ENCODE measurements around the gene MINDY4B. TPM values are rescaled to one million over a fixed set of nuclear protein-coding genes. Genes with fewer than 3 reads are reported as not detected.
A peak's percentile ranks its signal among the peaks of the same experiment; 100 is the strongest.

The MINDY4B gene
- not detected in 2 replicates for total RNA-seq (2014; rRNA removed; shearing (Covaris generic))
- not detected in 2 replicates for polyA plus RNA-seq (2016; fragmentation: Nextera tagmentation; extraction: Ambion mirVana)
- long read RNA-seq = 0 reads

DNA sequence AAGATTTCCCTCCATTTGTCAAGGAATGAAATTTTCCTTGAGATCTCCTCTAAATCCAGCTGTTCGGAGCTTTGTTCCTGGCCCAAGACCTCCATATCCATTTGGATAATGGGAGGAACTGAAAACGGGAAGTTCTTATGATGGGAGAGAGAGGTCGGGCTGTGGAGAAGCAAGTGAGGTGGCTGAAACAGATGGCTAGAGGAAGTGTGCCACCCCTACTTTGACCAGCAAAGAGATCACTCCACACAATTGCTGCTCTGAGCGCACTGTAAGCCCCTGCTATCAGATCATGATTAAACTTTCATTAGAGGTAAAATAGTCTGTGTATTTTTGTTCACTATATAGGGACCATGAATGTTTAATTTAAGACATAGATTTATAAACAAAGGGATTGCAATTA is at the start of gene MINDY4B:
Gene MINDY4B (minus strand): TSS at position 101 of the 400 bp plus-strand sequence. CDS start 0 bp downstream, at position 101.
- Mint-ChIP-seq H3K27ac (no peak within 1 kb of the TSS), H3K4me3 (no peak within 1 kb of the TSS), H3K4me1 (no peaks in the 10 kb centered on the region), H3K27me3 (ENCODE audit: insufficient read depth, low read depth, poor library complexity) (peaks cover 3% of the 10 kb centered on the region), H3K36me3 (ENCODE audit: low read depth) (no peaks in the 10 kb centered on the region), H3K9me3 (no peaks in the 10 kb centered on the region)
- no peak within 1 kb of the TSS for H3K4me3 ChIP-seq
- H2AFZ ChIP-seq = peak within 1 kb of the TSS; percentile 67
- H4K20me1 ChIP-seq (replicated peaks; ENCODE audit: insufficient read depth) = no peaks in the 10 kb centered on the region
- H3K4me2 ChIP-seq = no peak within 1 kb of the TSS
- H3K79me2 ChIP-seq (replicated peaks; ENCODE audit: insufficient read depth) = no peaks in the 10 kb centered on the region
- ATAC-seq (no peak), DNase-seq (ENCODE audit: low spot score) (no peak)
- TF ChIP-seq, protein P1, sequence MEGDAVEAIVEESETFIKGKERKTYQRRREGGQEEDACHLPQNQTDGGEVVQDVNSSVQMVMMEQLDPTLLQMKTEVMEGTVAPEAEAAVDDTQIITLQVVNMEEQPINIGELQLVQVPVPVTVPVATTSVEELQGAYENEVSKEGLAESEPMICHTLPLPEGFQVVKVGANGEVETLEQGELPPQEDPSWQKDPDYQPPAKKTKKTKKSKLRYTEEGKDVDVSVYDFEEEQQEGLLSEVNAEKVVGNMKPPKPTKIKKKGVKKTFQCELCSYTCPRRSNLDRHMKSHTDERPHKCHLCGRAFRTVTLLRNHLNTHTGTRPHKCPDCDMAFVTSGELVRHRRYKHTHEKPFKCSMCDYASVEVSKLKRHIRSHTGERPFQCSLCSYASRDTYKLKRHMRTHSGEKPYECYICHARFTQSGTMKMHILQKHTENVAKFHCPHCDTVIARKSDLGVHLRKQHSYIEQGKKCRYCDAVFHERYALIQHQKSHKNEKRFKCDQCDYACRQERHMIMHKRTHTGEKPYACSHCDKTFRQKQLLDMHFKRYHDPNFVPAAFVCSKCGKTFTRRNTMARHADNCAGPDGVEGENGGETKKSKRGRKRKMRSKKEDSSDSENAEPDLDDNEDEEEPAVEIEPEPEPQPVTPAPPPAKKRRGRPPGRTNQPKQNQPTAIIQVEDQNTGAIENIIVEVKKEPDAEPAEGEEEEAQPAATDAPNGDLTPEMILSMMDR (conservative IDR thresholded peaks at IDR 0.05; ENCODE audit: low read depth in 2 of 2) = no peak
- TF ChIP-seq NANOG (IDR thresholded peaks at IDR 0.05; ENCODE audit: borderline replicate concordance) = no peak
- TF ChIP-seq, protein P2, sequence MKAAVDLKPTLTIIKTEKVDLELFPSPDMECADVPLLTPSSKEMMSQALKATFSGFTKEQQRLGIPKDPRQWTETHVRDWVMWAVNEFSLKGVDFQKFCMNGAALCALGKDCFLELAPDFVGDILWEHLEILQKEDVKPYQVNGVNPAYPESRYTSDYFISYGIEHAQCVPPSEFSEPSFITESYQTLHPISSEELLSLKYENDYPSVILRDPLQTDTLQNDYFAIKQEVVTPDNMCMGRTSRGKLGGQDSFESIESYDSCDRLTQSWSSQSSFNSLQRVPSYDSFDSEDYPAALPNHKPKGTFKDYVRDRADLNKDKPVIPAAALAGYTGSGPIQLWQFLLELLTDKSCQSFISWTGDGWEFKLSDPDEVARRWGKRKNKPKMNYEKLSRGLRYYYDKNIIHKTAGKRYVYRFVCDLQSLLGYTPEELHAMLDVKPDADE (IDR thresholded peaks at IDR 0.05) = no peak
- TF ChIP-seq, protein P3, sequence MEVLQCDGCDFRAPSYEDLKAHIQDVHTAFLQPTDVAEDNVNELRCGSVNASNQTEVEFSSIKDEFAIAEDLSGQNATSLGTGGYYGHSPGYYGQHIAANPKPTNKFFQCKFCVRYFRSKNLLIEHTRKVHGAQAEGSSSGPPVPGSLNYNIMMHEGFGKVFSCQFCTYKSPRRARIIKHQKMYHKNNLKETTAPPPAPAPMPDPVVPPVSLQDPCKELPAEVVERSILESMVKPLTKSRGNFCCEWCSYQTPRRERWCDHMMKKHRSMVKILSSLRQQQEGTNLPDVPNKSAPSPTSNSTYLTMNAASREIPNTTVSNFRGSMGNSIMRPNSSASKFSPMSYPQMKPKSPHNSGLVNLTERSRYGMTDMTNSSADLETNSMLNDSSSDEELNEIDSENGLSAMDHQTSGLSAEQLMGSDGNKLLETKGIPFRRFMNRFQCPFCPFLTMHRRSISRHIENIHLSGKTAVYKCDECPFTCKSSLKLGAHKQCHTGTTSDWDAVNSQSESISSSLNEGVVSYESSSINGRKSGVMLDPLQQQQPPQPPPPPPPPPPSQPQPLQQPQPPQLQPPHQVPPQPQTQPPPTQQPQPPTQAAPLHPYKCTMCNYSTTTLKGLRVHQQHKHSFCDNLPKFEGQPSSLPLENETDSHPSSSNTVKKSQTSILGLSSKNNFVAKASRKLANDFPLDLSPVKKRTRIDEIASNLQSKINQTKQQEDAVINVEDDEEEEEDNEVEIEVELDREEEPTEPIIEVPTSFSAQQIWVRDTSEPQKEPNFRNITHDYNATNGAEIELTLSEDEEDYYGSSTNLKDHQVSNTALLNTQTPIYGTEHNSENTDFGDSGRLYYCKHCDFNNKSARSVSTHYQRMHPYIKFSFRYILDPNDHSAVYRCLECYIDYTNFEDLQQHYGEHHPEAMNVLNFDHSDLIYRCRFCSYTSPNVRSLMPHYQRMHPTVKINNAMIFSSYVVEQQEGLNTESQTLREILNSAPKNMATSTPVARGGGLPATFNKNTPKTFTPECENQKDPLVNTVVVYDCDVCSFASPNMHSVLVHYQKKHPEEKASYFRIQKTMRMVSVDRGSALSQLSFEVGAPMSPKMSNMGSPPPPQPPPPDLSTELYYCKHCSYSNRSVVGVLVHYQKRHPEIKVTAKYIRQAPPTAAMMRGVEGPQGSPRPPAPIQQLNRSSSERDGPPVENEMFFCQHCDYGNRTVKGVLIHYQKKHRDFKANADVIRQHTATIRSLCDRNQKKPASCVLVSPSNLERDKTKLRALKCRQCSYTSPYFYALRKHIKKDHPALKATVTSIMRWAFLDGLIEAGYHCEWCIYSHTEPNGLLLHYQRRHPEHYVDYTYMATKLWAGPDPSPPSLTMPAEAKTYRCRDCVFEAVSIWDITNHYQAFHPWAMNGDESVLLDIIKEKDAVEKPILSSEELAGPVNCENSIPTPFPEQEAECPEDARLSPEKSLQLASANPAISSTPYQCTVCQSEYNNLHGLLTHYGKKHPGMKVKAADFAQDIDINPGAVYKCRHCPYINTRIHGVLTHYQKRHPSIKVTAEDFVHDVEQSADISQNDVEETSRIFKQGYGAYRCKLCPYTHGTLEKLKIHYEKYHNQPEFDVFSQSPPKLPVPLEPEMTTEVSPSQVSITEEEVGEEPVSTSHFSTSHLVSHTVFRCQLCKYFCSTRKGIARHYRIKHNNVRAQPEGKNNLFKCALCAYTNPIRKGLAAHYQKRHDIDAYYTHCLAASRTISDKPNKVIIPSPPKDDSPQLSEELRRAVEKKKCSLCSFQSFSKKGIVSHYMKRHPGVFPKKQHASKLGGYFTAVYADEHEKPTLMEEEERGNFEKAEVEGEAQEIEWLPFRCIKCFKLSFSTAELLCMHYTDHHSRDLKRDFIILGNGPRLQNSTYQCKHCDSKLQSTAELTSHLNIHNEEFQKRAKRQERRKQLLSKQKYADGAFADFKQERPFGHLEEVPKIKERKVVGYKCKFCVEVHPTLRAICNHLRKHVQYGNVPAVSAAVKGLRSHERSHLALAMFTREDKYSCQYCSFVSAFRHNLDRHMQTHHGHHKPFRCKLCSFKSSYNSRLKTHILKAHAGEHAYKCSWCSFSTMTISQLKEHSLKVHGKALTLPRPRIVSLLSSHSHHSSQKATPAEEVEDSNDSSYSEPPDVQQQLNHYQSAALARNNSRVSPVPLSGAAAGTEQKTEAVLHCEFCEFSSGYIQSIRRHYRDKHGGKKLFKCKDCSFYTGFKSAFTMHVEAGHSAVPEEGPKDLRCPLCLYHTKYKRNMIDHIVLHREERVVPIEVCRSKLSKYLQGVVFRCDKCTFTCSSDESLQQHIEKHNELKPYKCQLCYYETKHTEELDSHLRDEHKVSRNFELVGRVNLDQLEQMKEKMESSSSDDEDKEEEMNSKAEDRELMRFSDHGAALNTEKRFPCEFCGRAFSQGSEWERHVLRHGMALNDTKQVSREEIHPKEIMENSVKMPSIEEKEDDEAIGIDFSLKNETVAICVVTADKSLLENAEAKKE (CRISPR knock-in tag; IDR thresholded peaks at IDR 0.05) = no peak
- TF ChIP-seq EZH2phosphoT487 (IDR thresholded peaks at IDR 0.05; ENCODE audit: unreplicated experiment) = no peak
- TF ChIP-seq CREB1 (CRISPR knock-in tag; IDR thresholded peaks at IDR 0.05; ENCODE audit: low read depth) = no peak
- TF ChIP-seq JUNB (IDR thresholded peaks at IDR 0.05; ENCODE audit: unreplicated experiment) = no peak
- no peak for TF ChIP-seq ZNF331 (CRISPR knock-in tag; IDR thresholded peaks at IDR 0.05; ENCODE audit: low read depth)
- no peak for TF ChIP-seq ZNF114 (CRISPR knock-in tag; IDR thresholded peaks at IDR 0.05)
- no peak for TF ChIP-seq EZH2 (IDR thresholded peaks at IDR 0.05; ENCODE audit: low read depth, unreplicated experiment)
- TF ChIP-seq, protein P4, sequence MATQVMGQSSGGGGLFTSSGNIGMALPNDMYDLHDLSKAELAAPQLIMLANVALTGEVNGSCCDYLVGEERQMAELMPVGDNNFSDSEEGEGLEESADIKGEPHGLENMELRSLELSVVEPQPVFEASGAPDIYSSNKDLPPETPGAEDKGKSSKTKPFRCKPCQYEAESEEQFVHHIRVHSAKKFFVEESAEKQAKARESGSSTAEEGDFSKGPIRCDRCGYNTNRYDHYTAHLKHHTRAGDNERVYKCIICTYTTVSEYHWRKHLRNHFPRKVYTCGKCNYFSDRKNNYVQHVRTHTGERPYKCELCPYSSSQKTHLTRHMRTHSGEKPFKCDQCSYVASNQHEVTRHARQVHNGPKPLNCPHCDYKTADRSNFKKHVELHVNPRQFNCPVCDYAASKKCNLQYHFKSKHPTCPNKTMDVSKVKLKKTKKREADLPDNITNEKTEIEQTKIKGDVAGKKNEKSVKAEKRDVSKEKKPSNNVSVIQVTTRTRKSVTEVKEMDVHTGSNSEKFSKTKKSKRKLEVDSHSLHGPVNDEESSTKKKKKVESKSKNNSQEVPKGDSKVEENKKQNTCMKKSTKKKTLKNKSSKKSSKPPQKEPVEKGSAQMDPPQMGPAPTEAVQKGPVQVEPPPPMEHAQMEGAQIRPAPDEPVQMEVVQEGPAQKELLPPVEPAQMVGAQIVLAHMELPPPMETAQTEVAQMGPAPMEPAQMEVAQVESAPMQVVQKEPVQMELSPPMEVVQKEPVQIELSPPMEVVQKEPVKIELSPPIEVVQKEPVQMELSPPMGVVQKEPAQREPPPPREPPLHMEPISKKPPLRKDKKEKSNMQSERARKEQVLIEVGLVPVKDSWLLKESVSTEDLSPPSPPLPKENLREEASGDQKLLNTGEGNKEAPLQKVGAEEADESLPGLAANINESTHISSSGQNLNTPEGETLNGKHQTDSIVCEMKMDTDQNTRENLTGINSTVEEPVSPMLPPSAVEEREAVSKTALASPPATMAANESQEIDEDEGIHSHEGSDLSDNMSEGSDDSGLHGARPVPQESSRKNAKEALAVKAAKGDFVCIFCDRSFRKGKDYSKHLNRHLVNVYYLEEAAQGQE (IDR thresholded peaks at IDR 0.05; ENCODE audit: unreplicated experiment) = no peak
- TF ChIP-seq STAT1 (IDR thresholded peaks at IDR 0.05; ENCODE audit: unreplicated experiment) = no peak
- TF ChIP-seq POLR2AphosphoS5 (IDR thresholded peaks at IDR 0.05; ENCODE audit: low read depth) = no peak
- H3F3A ChIP-seq (replicated peaks; ENCODE audit: low read depth) = no peaks in the 10 kb centered on the region
- H3K27ac ChIP-seq (ENCODE audit: low read depth) = no peak within 1 kb of the TSS
- no peaks in the 10 kb centered on the region for H3K4me1 ChIP-seq (ENCODE audit: insufficient read depth)
- H3K27me3 ChIP-seq (ENCODE audit: insufficient read depth) = no peaks in the 10 kb centered on the region
- H3K9me2 ChIP-seq (ENCODE audit: insufficient read depth) = no peaks in the 10 kb centered on the region
- no peaks in the 10 kb centered on the region for H3K36me3 ChIP-seq (ENCODE audit: insufficient read depth)

Measured in GM23338 (cell line).